ENCODE measurements around the gene RABIF.

GRCh38 chr1:202909494-202909893, 20.5 kb upstream of the RABIF start:
- TF ChIP-seq, protein P1, sequence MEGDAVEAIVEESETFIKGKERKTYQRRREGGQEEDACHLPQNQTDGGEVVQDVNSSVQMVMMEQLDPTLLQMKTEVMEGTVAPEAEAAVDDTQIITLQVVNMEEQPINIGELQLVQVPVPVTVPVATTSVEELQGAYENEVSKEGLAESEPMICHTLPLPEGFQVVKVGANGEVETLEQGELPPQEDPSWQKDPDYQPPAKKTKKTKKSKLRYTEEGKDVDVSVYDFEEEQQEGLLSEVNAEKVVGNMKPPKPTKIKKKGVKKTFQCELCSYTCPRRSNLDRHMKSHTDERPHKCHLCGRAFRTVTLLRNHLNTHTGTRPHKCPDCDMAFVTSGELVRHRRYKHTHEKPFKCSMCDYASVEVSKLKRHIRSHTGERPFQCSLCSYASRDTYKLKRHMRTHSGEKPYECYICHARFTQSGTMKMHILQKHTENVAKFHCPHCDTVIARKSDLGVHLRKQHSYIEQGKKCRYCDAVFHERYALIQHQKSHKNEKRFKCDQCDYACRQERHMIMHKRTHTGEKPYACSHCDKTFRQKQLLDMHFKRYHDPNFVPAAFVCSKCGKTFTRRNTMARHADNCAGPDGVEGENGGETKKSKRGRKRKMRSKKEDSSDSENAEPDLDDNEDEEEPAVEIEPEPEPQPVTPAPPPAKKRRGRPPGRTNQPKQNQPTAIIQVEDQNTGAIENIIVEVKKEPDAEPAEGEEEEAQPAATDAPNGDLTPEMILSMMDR (IDR thresholded peaks at IDR 0.05): no peak
- TF ChIP-seq POLR2A (IDR thresholded peaks at IDR 0.05): no peak
